Stimulated activated CD8-positive, alpha-beta memory T cell treated with anti-CD3 and anti-CD28 coated beads, Interleukin-12 subunit alpha, Interleukin-12 subunit beta, amount 100 ng/mL, for 1 hour (primary cell): ENCODE results near the gene TEX261.

ENCODE experiments used
- DNase-seq: peaks from one replicate; pipeline ENCODE4 v3.0.0-alpha.2; 2020; ENCODE audit warnings: low read depth

TEX261 gene

GRCh38 chr2:70981866-70982810 is 12.5 kb downstream of the TEX261 start:
- no peak for DNase-seq

GRCh38 chr2:70981421-70981820 is 13.3 kb downstream of the TEX261 start:
- DNase-seq, result no peak

GRCh38 chr2:70979626-70980025 is 15.0 kb downstream of the TEX261 start:
- no peak for DNase-seq

- no peak for DNase-seq
Measured at GRCh38 chr2:70979180-70979488, 15.5 kb downstream of the TEX261 start.

- DNase-seq, result no peak
Measured at GRCh38 chr2:70978341-70979179, 16.1 kb downstream of the TEX261 start, which contains the start of gene ANKRD53. ANKRD53 (plus strand) TSS chr2:70978630; CDS start chr2:70978646, 16 bp downstream.

GRCh38 chr2:70977605-70978205 is 17.0 kb downstream of the TEX261 start:
- no peak for DNase-seq

GRCh38 chr2:70975237-70975636 is 19.4 kb downstream of the TEX261 start:
- no peak for DNase-seq

GRCh38 chr2:70974592-70974991 is 20.1 kb downstream of the TEX261 start:
- no peak for DNase-seq

GRCh38 chr2:70967189-70967588 is 27.5 kb downstream of the TEX261 start:
- no peak for DNase-seq

GRCh38 chr2:70966681-70967080 is 28.0 kb downstream of the TEX261 start:
- DNase-seq, result no peak

GRCh38 chr2:70965506-70965905 is 29.2 kb downstream of the TEX261 start:
- DNase-seq, result no peak

GRCh38 chr2:70964596-70965386 is 29.9 kb downstream of the TEX261 start:
- peak; percentile 73 for DNase-seq

- DNase-seq, result no peak
Measured at GRCh38 chr2:70964133-70964532, 30.5 kb downstream of the TEX261 start.

GRCh38 chr2:70962885-70963878 is 31.5 kb downstream of the TEX261 start:
- no peak for DNase-seq

GRCh38 chr2:70962211-70962884 is 32.3 kb downstream of the TEX261 start:
- no peak for DNase-seq

- DNase-seq, result no peak
Measured at GRCh38 chr2:70961648-70961994, 33.1 kb downstream of the TEX261 start.

GRCh38 chr2:70960833-70961647 is 33.6 kb downstream of the TEX261 start:
- no peak for DNase-seq

GRCh38 chr2:70959851-70960832 is 34.5 kb downstream of the TEX261 start:
- no peak for DNase-seq
